SK-N-MC (cell line): ENCODE data around the gene SEMA4B.

Experiments
- EZH2 ChIP-seq: fragments of 200-600 bp; sonication (generic); IDR thresholded peaks from one replicate; pipeline ENCODE4 v1.6.1; 2017; ENCODE audit warnings: antibody characterized with exemption
- POLR2AphosphoS5 ChIP-seq: IDR thresholded peaks from 2 replicates; pipeline ENCODE4 v1.6.1; 2012; ENCODE audit warnings: mild to moderate bottlenecking, low read depth, low read length, borderline replicate concordance

GRCh38 chr15:90266061-90266431 lies 64.9 kb downstream of the SEMA4B start:
- TF ChIP-seq POLR2AphosphoS5, result no peak
- no peak for TF ChIP-seq EZH2
